Stimulated activated CD4-positive, alpha-beta T cell treated with anti-CD3 and anti-CD28 coated beads, Interleukin-15, amount 100 ng/mL, for 48 hours (primary cell): Measurements from ENCODE around the gene SNRPB2.

Experiments
- DNase-seq, 2 donors: peaks; one replicate each; pipeline ENCODE4 v3.0.0-alpha.2; 2020; ENCODE audit warnings: low read depth in 2 of 2

The SNRPB2 gene

DNA sequence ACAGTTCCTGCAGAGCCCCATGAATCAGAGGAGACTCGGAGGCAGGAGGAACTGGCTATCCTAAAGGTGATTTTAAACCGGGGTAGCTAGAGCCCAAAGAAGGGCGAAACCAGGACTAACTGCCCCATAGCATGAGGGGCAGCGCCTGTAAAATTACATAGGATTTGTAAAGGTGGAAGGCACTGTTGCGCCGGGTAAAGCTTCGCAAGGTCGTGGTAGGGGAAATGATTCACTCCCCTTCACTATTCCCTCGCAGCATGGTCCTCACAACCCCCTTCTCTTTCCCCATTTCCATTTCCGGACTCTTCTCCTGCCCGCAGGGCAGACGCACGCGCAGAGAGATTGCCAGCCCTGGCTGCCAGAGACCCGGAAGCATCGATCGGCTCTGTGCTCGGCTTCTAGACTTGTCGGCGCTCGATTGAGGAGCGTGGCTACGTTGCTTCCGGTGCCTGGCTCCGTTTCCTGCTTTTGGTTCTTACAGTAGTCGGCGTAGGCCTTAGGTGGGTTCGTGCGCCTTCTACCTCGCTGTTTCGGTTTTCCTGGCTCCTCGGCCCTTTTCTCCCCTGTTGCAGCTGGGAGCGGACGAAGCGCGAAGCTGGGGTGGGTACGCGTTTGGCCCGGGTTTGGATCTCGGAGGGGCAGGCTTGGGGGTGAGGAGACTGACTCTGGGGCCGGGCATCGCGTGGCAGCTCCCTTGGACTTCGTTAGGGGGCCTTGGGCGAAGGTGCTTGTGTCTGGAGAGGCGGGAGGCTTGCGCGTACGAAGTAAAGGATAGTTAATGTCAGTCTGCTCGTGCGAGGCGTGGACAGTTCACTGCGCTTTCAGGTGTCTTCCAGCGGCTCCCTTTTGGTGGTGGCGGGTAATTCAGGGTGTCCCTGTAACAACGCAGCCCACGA, at the start of gene SNRPB2:
SNRPB2 (plus strand) TSS at position 462 of the 896 bp plus-strand sequence. CDS start 1,677 bp downstream, outside the sequence.
- DNase-seq, result peak; percentile 86 to 89

- no peak for DNase-seq
Observed at GRCh38 chr20:16684416-16684815, 45.4 kb upstream of the SNRPB2 start.

DNA sequence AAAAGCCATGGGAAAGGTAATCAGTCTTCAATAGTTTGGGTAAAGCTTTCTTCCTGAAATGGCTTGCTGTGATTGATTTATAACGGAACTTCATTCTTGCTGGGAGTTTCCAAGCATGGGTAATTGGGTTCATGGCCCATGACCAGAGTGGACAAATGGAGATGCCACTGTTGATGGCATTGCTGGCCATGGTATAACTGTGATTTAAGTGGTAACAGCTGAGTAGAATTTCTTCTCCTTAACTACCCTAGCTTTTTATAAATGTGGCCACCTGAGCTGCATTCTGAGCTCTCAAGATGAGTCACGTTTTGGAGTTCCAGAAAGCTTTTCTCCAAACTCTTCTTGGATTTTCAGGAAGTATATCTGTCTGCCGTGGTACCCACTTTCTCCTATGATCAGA, 39.9 kb upstream of the SNRPB2 start:
- no peak for DNase-seq

GRCh38 chr20:16691381-16691780, 38.4 kb upstream of the SNRPB2 start:
- DNase-seq, result no peak

- no peak for DNase-seq
Observed at GRCh38 chr20:16692009-16692408, 37.8 kb upstream of the SNRPB2 start.

- DNase-seq, result no peak
Observed at GRCh38 chr20:16692442-16692841, 37.4 kb upstream of the SNRPB2 start.

DNA sequence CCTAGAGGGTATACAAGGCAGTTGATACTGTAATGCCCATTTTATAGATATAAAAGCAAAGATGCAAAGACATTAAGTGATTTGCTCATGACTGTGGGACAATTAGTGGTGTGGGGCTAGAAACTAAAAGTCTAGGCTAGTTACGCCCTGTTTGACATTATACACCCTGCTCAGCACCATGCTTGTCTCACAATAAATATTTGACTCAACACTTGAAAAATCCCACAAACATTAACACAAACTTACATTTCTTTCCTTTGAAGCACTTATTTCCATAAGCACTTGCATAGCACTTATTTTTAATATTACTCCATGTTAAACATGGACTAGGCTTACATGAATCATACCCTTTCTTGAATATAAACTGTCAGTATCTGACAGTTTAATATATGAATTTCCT, 36.5 kb upstream of the SNRPB2 start:
- no peak for DNase-seq

DNA sequence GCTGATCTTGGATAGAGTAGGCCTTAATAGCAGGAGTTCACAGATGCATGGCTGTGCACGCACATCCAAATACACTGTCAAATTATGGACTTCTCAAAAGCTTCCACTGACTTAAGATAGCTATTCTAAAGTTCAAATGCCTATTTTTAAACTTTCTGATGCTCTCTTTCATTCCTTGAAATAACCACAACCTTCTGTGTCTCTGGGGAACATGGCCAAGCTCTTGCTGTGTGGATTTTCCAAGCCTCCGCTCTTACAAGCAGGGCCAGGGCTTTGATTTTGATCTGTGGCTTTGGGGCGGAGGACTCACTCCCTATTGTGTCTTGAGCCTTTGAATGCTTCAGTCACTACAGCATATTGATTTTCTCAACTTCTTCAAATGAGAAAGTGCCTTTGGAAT, 35.7 kb upstream of the SNRPB2 start:
- no peak for DNase-seq

DNA sequence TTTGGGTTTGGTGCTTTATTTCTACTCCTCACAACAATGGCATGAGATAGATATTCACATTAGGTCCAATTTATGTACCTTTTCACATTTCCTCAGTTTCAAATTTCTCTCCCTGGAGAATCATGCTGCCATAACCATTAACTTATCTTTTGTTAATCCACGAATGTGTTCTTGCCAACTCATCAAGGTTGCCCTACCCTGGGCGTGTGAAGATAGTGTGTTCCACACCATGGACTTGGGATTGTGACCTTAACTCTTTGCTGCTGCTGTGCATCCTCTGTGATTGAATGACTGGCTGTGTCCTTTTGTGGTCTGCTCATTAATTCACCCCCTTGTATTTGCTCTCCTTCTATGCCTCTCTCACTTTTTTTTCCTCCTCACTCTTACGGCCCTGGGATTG, 34.2 kb upstream of the SNRPB2 start:
- no peak for DNase-seq

DNA sequence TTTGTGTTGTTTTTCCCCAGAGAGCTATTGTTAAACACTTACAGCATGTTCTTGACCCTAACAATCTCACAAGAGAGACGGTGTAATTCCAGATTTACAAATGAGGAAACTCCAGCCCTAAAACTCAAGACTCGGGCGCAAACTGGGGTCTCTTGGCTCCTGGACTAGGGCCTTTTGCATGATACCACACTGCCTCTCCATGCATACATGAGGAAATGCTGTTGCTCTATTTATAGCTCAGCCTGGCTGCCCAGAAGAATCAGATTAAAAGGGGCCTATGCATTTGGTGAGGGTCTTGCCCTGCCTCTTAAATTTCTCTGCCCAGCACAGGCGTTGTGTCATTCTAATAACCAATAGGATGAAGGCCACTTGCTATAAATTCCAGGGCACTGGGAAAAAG, 30.5 kb upstream of the SNRPB2 start:
- DNase-seq, result no peak

GRCh38 chr20:16701296-16701695, 28.5 kb upstream of the SNRPB2 start:
- no peak for DNase-seq

DNA sequence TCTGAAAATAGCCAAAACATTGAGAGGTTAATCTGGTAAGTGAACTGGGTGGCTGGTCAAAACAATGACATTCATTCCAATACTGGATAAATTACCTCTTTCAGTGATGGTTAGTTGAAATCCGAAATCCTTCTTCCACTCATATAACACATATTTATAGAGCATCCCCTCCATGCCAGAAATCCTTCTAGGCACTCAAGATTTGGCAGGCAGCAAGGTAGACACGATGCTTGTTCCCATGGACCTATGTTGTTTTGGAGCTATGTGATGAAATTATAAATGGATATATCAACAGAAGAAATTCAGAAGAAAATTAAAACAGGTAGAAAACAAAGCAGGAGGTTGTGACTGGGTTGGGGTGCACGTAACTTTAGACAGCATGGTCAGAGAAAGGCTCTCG, 26.3 kb upstream of the SNRPB2 start:
- DNase-seq, result no peak

DNA sequence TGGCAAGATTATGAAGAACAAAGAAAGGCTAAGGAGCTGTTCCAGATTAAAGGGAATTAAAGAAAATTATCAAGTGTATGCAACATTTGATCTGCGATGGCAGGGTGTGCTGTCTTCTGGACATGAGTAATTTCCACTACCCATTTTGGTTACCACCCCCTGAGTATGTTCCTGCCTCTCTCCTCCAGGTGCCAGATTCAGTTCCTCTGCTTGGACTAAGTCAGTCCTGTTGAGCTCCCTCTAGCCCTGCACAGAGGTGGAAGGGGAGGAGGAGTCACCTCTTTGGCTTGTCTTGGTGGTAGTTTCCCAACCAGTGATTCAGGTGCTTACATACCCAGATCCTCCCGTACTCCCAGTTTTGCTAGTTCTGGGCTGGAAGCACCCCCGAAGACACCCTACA, 22.2 kb upstream of the SNRPB2 start:
- no peak for DNase-seq

GRCh38 chr20:16708602-16709001, 21.2 kb upstream of the SNRPB2 start:
- no peak for DNase-seq

GRCh38 chr20:16709017-16709416, 20.8 kb upstream of the SNRPB2 start:
- DNase-seq, result no peak

DNA sequence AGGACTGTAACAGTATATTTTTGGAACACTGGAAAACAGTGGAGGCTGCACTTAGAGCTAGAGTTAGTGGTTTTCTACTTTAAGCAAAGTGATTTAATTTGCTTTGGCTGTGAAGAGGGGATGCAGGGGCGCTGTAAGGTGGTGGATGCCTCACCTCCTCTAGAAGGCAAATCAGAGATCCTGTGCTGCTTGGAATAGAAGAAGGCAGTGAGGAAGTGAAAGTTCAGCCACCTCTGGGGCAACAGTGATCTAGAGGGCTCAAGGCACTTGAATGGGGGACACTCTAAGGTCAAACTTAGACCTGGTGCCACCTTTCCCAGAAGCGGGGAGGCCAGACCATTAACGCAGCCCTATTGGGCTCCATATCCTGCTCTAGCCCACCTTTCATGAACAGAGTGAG, 19.0 kb upstream of the SNRPB2 start:
- no peak for DNase-seq

GRCh38 chr20:16711661-16712258, 18.1 kb upstream of the SNRPB2 start:
- no peak for DNase-seq

- DNase-seq, result no peak
Observed at GRCh38 chr20:16712511-16712947, 17.3 kb upstream of the SNRPB2 start.

GRCh38 chr20:16713066-16713465, 16.8 kb upstream of the SNRPB2 start:
- DNase-seq, result no peak

GRCh38 chr20:16714242-16714641, 15.6 kb upstream of the SNRPB2 start:
- DNase-seq, result no peak

DNA sequence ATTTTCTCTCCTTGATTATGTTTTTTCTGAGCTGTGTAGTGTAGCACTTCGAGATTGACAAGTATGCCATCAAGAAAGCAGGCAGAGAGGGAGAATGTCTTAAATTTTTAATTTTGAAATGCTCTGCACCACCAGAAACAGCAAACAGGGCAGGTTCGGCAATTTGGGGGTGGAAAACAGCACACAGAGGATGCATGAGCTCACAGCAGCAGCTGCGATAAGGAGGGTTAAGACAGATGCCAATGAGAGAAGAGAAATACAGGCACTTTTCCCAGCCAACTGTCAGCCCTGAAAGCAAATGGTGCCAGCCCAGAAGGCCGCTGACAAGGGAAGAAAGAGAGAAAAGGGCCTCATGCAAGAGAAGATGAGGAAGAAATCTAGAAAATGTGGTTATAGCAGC, 15.1 kb upstream of the SNRPB2 start:
- no peak for DNase-seq

- DNase-seq, result no peak
Observed at GRCh38 chr20:16719421-16719820, 10.4 kb upstream of the SNRPB2 start.

DNA sequence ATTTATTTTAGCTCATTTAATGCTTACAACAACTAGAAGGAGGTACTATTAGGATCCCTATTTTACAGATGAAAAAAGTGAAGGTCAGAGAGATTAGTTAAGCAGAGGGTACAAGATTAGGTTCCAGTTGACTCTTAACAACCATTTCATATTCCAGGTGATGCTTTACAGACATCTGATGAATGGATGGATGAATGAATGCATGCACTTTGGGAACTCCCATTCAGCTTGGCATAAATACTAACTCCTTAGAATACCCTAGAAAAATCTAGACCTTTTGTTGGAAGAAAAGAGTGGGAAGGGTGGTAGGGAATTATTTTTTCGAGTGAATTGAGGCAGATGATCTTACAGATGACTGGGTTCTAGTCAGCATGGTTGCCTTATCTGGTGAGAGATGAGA, 746 bp upstream of the SNRPB2 start:
- DNase-seq, result no peak
